Measurements from ENCODE around the gene COPB1.

Gene COPB1

DNA sequence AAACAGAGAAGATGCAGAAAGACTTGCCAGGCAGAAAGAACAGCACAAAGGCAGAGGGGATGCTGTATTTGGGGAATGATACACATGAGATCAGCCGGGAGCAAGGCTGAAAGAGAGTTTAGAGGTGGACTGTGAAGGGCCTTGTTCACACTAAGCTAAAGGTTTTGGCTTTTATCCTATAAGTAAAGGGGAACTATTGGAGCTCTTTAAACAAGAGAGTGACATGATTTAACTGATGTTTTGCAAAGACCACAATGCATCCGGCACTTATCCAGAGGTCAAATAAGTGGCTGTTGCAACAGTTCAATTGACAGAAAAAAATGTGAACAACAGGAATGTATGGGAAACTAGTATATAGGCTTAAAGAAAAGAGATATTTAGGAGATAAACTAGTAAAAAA, 76.0 kb downstream of the COPB1 start:
- DNase-seq (ENCODE audit: low read depth): no peak

DNA sequence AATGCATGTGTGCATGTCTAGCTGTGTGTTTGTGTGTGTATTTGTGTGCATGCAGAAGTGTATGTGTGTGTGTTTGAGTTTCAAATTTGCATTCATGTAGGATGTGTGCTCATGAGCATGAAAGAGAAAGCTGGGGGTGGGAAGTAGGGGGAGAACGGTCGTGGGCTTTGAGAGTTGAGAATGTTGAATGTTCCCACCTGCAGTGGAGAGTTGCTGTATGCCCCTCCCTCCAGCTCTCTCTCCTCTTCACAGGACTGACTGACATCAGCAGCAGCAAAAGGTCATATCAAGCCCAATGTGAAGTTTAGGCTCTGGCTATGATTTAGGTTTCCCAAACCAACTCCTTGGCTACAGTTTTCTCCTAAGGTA, 76.8 kb downstream of the COPB1 start:
- DNase-seq (ENCODE audit: low read depth): no peak

DNA sequence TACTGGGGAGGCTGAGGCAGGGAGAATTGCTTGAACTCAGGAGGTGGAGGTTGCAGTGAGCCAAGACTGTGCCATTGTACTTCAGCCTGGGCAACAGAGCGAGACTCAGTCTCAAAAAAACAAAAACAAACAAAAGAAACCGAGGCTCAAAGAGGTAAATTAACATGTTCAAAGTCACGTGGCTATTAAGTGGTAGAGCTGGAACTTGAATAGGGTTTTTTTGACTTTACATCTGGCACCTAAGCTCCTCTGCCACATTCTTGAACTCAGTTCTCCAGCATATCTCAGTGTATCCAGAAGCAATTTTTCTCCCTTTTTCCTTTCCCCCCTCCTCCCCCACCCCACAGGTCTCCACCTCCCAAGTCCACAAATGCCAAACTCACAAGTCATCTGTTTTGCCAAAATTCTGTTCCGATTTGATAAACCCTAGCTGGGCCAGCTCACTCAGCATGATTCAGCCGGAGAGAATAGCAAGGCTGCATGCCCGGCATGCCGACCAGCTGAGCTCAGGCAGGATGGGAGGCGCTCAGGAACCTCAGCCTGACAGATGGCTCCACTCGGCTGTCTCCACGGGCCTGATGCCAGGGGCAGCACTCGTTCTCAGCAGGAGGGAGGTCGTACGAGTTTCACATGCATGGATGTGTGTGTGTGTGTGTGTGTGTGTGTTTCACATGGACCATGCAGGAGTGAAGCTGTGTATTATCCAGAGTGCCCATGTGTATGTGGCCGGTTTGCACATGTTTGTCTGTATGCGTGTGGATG, 77.4 kb downstream of the COPB1 start:
- peak; percentile 99 for DNase-seq (ENCODE audit: low read depth)

DNA sequence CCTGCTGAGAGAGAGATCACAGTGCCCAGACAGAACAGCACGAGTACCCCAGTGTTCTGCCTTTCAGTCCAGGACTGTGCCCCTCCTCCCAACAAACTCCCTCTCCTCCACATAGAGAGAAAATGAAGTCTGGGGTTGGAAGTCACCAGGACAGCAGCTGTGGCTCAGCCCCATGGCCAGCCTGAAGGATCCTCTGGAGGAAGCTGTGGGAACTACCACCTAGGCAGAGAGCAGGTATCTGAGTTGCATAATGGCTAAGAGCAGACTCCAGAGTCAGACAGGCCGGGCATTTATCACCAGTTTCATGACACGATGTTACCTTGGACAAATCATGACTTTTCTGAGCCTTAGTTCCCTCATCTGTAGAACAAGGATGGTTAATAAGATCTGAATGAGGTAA, 79.4 kb downstream of the COPB1 start:
- DNase-seq (ENCODE audit: low read depth): no peak

DNA sequence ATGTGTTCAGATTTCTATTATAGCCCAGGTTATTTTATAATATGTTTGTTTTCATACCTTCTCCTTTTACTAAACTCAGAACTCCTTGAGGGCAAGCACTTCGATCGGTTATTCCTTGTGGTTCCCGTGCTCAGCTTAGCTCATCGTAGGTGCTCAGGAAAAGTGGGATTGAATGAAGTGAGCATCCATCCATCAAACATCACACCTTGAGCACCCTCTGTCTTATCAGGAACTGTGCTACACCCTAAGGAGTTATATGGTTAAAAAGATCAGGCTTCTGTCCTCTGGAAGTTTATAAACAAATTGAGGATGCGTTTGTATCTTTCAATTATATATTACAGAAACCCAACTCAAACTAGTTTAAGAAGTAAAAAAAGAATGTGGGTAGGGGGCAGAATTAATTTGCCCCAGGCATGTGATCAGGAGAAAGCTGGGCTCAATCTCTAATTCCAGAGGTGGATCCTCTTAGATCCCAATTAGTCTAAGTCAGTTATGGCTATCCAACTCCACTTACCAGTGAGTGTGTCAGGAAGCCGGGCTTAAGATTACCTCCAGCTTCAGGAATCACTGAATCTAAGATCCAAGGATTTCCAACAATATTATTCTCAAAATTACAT, 80.7 kb downstream of the COPB1 start:
- DNase-seq (ENCODE audit: low read depth): no peak

- DNase-seq (ENCODE audit: low read depth): no peak
Observed at GRCh38 chr11:14417617-14418374, 81.8 kb downstream of the COPB1 start.

DNA sequence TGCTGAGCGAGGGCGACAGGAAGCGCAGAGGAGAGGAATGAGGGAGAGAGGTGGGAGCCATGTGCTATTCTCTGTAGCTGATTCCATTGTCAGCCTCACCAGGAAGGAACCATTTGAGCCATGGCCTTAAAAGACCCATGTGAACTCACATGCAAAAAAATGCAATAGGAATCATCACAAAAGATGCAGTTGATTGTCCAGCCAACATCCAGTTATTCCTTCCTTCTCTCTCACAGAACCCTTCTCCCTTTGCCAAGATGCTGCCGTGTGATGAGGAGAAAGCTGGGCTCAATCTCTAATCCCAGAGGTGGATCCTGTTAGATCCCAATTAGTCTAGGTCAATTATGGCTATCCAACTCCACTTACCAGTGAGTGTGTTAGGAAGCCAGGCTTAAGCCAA, 82.4 kb downstream of the COPB1 start:
- DNase-seq (ENCODE audit: low read depth): no peak

DNA sequence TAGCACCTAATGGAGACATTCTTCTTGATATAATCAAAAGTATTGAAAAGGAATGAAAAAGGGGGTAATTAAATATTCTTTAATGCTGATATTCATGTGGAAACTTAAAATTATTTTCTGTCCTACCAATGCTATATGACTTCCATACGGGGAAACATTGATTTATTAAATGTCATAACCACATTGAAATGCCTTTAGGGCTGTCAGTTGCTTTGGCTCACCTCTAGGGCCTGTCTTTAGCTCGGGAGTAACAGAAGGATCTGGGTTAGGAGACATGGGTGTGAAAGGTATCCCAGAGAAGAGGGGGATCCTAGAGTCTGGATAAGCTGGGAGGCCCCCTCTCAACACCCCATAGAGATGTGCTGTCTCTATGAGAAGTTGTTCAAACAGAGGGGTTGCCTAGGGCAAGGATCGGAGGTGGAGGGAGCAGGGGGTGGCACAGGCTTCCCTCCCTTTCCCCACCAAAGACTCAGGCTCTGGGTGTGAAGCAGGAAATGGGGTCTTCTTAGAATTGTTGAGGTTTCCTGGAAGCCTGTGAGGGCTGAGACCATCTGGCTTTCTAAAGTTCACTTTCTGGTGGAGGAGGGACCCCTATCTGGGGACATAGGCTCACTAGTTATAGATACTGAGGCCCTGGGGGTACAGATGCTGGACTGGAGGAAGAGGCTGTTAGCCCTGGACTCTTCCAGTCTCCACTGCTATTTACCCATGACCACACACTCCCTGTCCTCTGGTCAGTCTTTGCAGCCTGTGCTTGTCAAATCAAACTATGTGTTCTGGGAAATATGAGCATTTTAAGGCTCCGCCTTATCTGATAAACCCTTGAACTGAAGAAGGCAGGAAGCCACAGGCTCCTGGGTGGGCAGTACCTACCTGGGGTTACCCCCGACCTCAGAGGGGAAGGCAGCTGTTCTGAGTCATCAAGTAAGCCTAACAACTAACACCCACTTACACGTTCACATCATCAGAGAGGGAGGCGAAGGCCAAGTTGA, 84.8 kb downstream of the COPB1 start:
- DNase-seq (ENCODE audit: low read depth): no peak

- DNase-seq (ENCODE audit: low read depth): peak; percentile 35
Observed at GRCh38 chr11:14413307-14414069, 86.1 kb downstream of the COPB1 start.

DNA sequence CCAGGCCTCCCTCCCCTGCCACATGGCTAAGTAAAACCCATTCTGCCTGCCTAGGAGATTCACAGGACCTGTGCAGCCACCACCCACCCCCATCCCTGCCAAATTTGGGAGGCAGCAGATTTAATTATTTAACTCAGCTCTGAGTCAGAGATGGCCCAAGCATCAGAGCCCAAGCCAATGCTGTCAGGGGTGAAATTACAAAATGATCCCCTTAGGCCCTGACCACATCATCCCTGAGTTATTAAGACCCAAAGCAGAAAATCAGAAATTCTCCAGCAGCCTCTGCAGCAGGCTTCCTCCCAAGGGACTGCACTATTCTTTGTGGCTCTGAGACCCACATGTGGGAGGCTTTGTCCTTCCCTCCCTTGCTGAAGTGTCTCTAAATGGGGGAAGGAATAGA, 87.8 kb downstream of the COPB1 start:
- DNase-seq (ENCODE audit: low read depth): peak; percentile 96

GRCh38 chr11:14409891-14410290, 89.7 kb downstream of the COPB1 start:
- DNase-seq (ENCODE audit: low read depth): no peak

- no peak for DNase-seq (ENCODE audit: low read depth)
Observed at GRCh38 chr11:14408612-14409011, 91.0 kb downstream of the COPB1 start.

Measured in HS-5 (cell line).